ENCODE data around the gene BLOC1S1. TPM values are rescaled to one million over a fixed set of nuclear protein-coding genes. Genes with fewer than 3 reads are reported as not detected.

Gene BLOC1S1
- total RNA-seq (2012; rRNA removed) (128 and 158 TPM in 2 replicates), polyA plus RNA-seq (2012; rRNA removed) (280 and 285 TPM in 2 replicates), Bru-seq, nascent RNA (percentile 87 among the genes with signal in this experiment), BruChase-seq, experiment 1, labeled RNA remaining after a 6-hour chase (percentile 86 among the genes with signal in this experiment), BruChase-seq, experiment 2, labeled RNA remaining after a 2-hour chase (percentile 76 among the genes with signal in this experiment)
- polyA plus RNA-seq (2012; cell fraction: cytosol; rRNA removed): 332 and 427 TPM in 2 replicates
- 75.9 and 113 TPM in 2 replicates for polyA plus RNA-seq (2012; cell fraction: nucleus; rRNA removed; ENCODE audit: low replicate concordance)
- long read RNA-seq, transcript BLOC1S1-203 (4 exons, 571 nt): major isoform, 38 of 43 reads
- long read RNA-seq, partial matches to known transcripts: 1 of 43 reads
- long read RNA-seq, other reads (novel, unspliced or antisense): 0 of 43 reads

GRCh38 chr12:55715833-55716581, at the start of gene BLOC1S1:
Gene BLOC1S1, plus strand, starts transcription at chr12:55716046. Its CDS starts 6 bp downstream, at chr12:55716052.
- ChIA-PET POLR2A (ENCODE audit: unreplicated experiment) (interaction anchor here (0.6 kb wide), 1 partner anchor 14 kb away, joined by 6 read pairs; no protein-coding TSS in a partner anchor), CTCF (no interaction called here)
- no peaks in the 10 kb centered on the region for H3K36me3 ChIP-seq (ENCODE audit: control insufficient read depth, insufficient read depth, low read length)
- H4K8ac ChIP-seq (ENCODE audit: low read depth in 2 of 2, low read length in 2 of 2): peak within 1 kb of the TSS; percentile 95 to 98
- peaks cover 30% of the 10 kb centered on the region for H3K9me1 ChIP-seq (ENCODE audit: insufficient read depth, low read length)
- DNase-seq: peak; percentile 91
- H3K4me1 ChIP-seq (ENCODE audit: control insufficient read depth, insufficient read depth, low read length): peaks cover 40% of the 10 kb centered on the region
- intact Hi-C loops (cut with micrococcal nuclease) (no loop called here), dilution Hi-C loops (cut with HindIII; ENCODE audit: low sequenced_read_pairs, unreplicated experiment) (no loop called here), in situ Hi-C loops (cut with MboI; ENCODE audit: low sequenced_read_pairs) (no loop called here)
- WGBS, 2 experiments (ENCODE audit: extremely low coverage in 2 of 2, insufficient read length in 1 of 2): 1% methylated on average over 15 of the region's 42 CpGs; no CpG with 5 or more reads in 1 of the 2 experiments
- peak within 1 kb of the TSS; percentile 78 for H2AK9ac ChIP-seq (replicated peaks; ENCODE audit: low read depth, low read length, poor library complexity)
- peaks cover 8% of the 10 kb centered on the region for H4K20me1 ChIP-seq (ENCODE audit: insufficient read depth, low read length)
- H2BK5ac ChIP-seq (ENCODE audit: low read depth, low read length, poor library complexity, severe bottlenecking): peak within 1 kb of the TSS; percentile 83
- peak within 1 kb of the TSS; percentile 79 for H3K56ac ChIP-seq (ENCODE audit: extremely low read depth, insufficient read depth, low read length)
- BruUV-seq (replicated peaks): no TSS peak
- peak within 1 kb of the TSS; percentile 94 for H3K4me2 ChIP-seq (ENCODE audit: low read depth, low read length)
- H2BK15ac ChIP-seq (ENCODE audit: low read depth, low read length): peak within 1 kb of the TSS; percentile 38; the same call in 2 of the 3 replicates
- H3K4ac ChIP-seq (ENCODE audit: low read depth, low read length): peak within 1 kb of the TSS; percentile 83
- peak within 1 kb of the TSS; percentile 65 for H3K14ac ChIP-seq (replicated peaks; ENCODE audit: low read depth, low read length)
- peak within 1 kb of the TSS; percentile 53 for H2BK20ac ChIP-seq (ENCODE audit: low read depth, low read length)
- H3K9me3 ChIP-seq (ENCODE audit: control insufficient read depth, insufficient read depth, low read length): no peaks in the 10 kb centered on the region
- peak within 1 kb of the TSS; percentile 81 for H2BK120ac ChIP-seq (ENCODE audit: low read depth, low read length)
- H3K27me3 ChIP-seq (ENCODE audit: control insufficient read depth, insufficient read depth, low read length): no peaks in the 10 kb centered on the region
- peak within 1 kb of the TSS; percentile 99 for H4K5ac ChIP-seq (ENCODE audit: low read depth, low read length)
- H2AFZ ChIP-seq (replicated peaks; ENCODE audit: low read length, poor library complexity): peak within 1 kb of the TSS; percentile 92
- H3K27ac ChIP-seq (ENCODE audit: insufficient read depth, low read length): peak within 1 kb of the TSS; percentile 84
- peak within 1 kb of the TSS; percentile 78 for H3K4me3 ChIP-seq (ENCODE audit: insufficient read depth, low read depth, low read length)
- peak within 1 kb of the TSS; percentile 98 for H2AK5ac ChIP-seq (ENCODE audit: low read depth, low read length)
- H3K23ac ChIP-seq (ENCODE audit: low read depth, low read length): peak within 1 kb of the TSS; percentile 80
- peak within 1 kb of the TSS; percentile 81 for H3K9ac ChIP-seq (ENCODE audit: low read depth, low read length)
- H3K79me1 ChIP-seq (ENCODE audit: low read depth in 1 of 2, low read length in 2 of 2): peaks cover 17 to 50% of the 10 kb centered on the region in 2 experiments
- TF ChIP-seq POLR2A (IDR thresholded peaks at IDR 0.05; ENCODE audit: low read depth, low read length): no peak
- TF ChIP-seq USF2 (IDR thresholded peaks at IDR 0.05; ENCODE audit: low read depth, low read length): peak; percentile 100
- TF ChIP-seq RFX5 (IDR thresholded peaks at IDR 0.05; ENCODE audit: low read depth, low read length): no peak
- TF ChIP-seq CHD1 (IDR thresholded peaks at IDR 0.05; ENCODE audit: low read depth, low read length): 0 out of 2 replicates have a peak, but pooled peaks have one; percentile 72
- peak; percentile 52; the same call in 1 of the 2 replicates for TF ChIP-seq MXI1 (IDR thresholded peaks at IDR 0.05; ENCODE audit: borderline replicate concordance, low read depth, low read length)
- TF ChIP-seq FOS (IDR thresholded peaks at IDR 0.05; ENCODE audit: low read depth, low read length): peak; percentile 58
- 0 out of 2 replicates have a peak, but pooled peaks have one; percentile 11 for TF ChIP-seq ELK1 (IDR thresholded peaks at IDR 0.05; ENCODE audit: borderline replicate concordance, low read depth, low read length)
- peak; percentile 66 for TF ChIP-seq CEBPB (IDR thresholded peaks at IDR 0.05; ENCODE audit: low read depth, low read length)
- TF ChIP-seq MAZ (IDR thresholded peaks at IDR 0.05; ENCODE audit: borderline replicate concordance, low read depth, low read length): peak; percentile 69; the same call in 1 of the 2 replicates
- TF ChIP-seq BHLHE40 (IDR thresholded peaks at IDR 0.05; ENCODE audit: low read depth, low read length): peak; percentile 94
- peak within 1 kb of the TSS; percentile 78 for H4K91ac ChIP-seq (ENCODE audit: insufficient read depth, low read depth, low read length)
- peak; percentile 70 for ATAC-seq (ENCODE audit: low read depth)
- H3K18ac ChIP-seq (ENCODE audit: low read depth, low read length): peak within 1 kb of the TSS; percentile 59

All from IMR-90 (cell line).